ENCODE data around the gene PLAA.

The PLAA gene

DNA sequence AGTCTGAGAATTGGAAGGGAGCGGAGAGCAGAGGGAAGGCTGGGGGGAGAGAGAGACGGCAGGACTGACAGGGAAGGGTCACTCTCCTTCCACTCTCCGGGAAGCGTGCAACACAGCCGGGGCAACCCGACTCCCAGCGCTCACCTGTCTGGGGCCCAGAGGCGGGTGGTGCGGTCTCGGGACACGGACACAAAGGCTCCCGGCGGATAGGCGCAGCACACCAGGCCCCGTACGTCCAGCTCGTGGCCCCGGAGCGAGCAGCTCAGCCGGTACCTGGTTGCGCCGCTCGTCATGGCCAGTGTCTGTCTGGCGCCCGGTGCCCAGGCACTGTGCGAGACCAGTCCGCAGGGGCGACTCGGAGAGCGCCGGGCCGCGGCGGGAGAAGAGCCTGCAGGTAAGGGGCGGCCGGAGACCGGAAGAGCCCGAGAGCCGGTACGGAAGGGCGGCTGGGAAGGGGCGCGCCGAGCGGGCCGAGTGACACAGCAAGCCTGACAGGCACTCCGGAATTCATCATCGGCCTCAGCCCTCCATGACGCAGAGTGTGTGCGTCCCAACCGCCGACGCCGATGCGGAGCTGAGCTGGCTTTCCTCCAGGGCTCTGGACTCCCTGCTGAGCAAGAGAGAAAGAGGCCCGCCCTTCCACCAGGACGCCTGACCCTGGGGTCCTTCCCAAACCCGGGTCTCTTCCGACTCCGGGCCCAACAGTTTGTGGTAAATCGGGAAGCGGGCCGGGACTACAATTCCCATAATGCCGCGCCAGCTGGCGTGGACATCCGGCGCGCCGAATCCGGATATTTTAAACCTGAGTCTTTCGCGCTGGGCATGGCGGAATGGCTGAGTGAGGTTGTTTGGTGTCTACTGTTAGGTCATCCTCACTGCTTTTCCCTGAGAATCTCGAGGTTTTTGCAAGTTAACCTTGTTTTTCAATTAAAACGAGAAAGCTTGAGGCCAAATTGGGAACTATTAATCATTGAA, at the start of gene PLAA:
PLAA (minus strand) TSS at position 490 of the 975 bp plus-strand sequence; CDS start at position 293, 197 bp downstream.
- peak; percentile 93 for DNase-seq (ENCODE audit: low spot score)

DNA sequence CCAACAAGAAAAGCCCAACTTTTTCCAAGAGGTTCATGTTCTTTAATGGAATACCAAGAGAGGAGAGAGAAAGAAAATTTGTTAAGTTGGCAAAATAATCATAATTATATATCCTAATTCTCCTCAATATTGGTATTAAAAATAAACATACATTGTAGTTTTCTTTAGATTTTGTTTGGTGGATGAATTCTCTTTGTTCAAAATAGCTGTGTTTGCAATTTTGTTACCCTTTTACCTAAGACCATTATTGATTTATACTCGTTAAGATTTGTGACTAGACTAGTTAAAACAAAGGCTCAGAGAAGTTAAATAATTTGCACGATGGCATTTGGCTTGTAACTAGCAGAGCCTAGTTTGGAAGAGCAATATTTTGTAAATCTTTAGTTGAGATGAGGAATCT, 48.8 kb upstream of the PLAA start:
- no peak for DNase-seq (ENCODE audit: low spot score)

- DNase-seq (ENCODE audit: low spot score) = no peak
These were observed 36.3 kb upstream of the PLAA start for GRCh38 chr9:26983340-26983739.

DNA sequence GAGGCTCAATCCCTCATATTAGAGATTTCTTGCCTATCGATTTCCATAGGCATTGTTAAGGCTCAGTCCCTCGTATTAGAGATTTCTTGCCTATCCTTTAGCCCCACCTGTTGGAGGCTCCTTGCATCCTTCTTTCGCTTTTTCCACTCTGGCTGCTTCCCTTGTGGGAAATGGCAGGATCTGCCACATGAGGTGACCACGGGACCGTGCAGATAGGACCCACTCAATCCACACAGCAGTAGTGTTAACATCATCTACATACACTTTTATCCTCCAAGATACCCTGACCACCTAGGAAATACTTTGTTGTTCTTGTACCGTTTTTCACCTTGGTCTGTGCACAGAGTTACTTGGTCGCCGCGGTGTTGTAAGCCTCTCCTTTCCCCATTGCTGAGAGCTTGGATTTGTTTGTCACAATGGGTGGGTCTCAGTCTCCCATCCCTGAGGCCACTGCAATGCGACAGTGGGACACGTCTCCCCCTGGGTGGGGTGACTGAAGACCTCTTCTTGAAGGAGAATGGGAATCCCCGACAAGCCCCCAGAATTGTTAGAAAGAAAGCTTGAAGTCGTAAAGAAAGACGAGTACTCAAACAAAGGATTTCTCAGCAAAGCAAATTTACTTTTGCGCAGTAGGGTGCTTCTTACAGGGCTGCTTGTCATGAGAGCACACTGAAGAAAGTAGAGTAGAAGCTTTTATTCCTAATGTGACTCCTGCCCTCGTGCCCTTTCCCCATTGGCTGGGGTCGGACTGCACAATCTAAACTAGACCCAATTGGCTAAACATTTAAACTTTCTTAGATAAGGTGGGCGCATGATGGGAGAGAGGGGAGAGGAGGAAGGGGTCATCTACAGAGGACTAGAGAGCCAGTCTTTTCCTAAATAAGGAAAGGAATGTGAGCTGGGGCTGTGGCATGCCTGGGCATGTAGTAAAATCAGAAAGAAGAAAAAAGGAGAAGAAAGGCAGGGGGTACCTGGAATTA, 29.0 kb upstream of the PLAA start:
- peak; percentile 38 for DNase-seq (ENCODE audit: low spot score)

GRCh38 chr9:26974927-26975326, 27.9 kb upstream of the PLAA start:
- no peak for DNase-seq (ENCODE audit: low spot score)

- DNase-seq (ENCODE audit: low spot score) = no peak
These were observed 26.9 kb upstream of the PLAA start for GRCh38 chr9:26973989-26974388.

DNA sequence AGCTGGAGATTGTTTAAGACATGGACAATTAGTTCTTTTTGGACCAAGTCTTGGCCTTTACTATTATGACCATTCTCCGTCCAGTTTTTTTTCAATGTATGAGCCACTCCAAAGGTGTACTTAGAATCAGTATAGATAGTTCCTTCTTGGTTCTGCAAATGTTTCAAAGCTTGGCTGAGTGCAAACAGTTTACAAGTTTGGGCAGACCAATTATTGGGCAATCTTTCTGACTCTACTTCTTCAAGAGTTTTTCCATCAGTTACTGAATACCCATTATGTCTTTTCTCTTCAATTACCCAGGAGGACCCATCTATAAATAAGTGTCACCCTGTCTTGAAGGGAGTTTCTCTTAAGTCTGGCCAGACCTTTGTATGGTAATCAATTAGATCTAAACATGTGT, 24.7 kb upstream of the PLAA start:
- no peak for DNase-seq (ENCODE audit: low spot score)

DNA sequence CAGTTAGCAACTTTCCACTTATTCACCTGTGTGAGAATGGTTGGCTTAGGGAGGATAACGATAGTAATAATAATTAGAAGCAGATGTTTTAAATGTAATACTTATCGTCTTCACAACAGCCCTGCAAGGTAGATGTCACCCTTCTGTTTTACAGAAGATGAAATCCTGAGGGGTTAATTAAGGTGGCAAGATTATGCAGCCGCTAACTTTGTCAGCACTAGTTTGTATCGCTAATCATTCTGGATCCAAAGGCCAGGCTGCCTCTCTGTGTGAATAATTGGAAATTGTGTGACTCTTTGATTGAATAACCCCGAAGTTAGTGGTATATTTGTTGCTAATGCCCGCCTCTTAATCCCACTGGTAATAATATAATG, 9.8 kb upstream of the PLAA start:
- DNase-seq (ENCODE audit: low spot score) = no peak

DNA sequence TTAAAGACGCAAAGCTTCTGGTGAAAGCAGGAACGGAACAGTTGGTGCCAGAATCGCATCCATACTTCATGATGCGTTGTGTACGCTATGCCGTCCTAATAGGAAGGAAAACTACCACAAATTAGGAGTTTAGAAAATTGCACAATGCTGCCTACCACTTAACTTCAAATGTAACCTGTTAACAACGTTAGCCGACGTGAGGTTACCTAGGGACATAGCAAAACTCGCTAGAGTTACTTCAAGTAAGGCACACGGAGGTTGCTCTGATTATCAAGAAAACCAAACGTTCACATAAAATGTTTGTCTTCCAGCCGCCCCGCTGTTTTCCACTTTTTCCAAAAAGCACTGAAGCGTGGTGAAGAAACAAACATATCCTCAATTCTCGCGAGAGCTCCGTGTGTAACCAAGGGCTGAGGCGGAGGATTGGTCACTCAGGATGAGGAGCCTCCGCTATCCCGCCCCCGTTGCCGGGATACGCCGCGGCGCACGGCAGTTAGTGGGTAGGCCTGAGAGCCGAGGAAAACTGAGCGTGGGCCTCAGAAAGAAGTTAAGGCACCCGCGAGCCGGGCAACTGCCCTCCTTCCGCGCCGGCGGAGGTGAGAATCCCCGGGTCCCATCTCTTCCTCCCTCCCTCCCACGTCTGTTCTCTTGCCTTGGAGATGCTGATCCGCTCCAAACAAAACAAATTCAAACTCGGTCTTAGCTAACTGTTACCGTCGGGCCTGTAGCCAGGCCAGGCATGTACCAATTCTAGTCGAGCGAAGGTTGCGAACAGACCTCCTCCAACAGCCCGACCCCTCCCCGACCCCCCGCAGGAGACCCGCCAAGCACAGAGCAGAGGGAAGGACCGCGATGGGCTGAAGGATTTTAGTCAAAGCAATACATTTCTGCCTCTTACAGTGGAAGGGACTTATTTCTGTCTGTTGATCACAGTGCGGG, 9.1 kb upstream of the PLAA start, which contains the start of gene IFT74:
IFT74 (plus strand) TSS at position 492 of the 939 bp plus-strand sequence. CDS start 5,556 bp downstream, outside the sequence.
- peak; percentile 100 for DNase-seq (ENCODE audit: low spot score)

DNA sequence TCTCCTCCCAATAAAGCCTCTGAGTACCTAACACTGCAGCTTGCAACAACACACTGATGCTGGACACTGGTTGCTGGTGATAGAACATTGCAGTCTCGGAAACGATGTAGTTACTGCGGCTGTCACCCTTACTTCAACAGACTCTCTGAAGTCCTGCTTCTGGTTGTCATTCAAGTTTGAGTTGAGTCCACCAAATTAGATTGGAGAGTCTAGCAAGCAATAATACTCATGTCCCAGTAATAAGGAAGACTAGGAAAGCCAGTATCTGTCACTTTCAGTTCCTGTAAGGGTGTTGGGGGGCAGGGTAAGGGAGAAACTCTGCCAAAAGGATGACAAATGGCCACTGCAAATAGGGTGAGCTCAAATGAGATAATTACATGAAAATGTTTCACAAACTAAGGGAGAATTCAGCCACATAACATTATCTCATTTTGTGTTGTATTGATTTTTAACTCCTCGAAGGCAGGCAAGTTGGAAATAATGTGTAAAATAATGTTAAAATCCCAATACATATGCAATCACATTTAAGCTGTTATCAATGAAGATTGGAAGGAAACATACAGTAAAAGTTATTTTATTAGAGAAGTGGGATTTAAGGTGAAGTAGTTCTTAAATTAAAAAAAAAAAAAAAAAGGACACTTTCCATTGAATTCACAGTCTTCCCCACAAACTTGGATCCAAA, 8.3 kb upstream of the PLAA start:
- DNase-seq (ENCODE audit: low spot score) = peak; percentile 28

DNA sequence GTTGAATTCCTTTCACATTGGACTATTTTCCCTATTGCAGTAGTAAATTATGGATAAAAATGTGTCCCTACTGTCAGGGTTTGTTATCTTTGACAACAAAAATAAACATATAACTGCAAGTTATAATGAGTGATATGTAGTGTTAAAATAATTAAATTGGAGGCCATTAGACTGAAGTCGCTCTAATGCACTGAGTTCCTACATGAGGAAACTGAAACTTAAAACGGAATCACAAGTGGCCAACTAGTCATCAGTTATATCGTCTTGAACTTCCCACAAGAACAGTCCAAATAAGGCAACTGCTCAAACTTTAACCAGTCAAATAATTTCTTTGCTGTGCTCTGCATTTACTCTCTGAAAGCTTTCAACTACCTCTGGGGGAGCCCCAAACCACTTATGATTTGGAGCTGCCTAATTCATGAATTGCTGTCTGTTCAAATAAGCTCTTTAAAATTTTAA, 7.0 kb upstream of the PLAA start:
- DNase-seq (ENCODE audit: low spot score) = no peak

DNA sequence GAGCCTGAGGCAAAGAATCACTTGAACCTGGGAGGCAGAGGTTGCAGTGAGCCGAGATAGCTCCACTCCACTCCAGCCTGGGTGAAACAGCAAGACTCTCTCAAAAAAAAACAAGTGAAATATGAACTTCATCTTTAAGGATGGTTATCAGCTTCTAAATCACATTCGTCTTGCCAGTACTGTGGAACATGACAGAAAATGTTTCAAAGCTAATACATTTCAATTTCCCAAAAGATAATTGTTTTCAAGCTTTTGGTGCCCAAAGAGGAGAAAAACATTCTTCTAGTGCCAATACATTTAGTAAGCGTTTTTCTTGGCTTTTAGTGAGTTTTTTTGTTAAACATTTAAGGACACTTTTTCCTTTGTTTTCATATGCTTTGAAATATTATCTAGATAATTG, 4.8 kb upstream of the PLAA start:
- no peak for DNase-seq (ENCODE audit: low spot score)

DNA sequence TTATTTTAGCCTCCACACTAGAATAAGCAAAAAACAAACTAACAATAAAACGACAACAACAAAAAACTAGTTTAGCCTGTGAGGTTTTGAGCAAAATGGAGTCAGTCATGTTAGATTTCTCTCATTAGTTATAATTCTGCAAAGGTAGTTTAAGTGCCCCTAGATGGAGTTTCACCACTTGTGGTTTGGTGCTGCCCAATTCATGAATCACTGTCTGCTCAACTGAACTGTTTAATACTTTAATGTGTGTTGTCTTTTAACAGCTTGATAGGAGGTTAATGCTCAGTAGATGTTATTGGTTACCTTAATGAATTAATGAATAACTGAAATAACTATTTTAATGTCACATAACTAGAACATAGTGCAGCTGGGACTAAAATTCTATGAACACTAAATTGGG, 3.5 kb upstream of the PLAA start:
- DNase-seq (ENCODE audit: low spot score) = no peak

- no peak for DNase-seq (ENCODE audit: low spot score)
These were observed 2.6 kb upstream of the PLAA start for GRCh38 chr9:26949637-26950069.

DNA sequence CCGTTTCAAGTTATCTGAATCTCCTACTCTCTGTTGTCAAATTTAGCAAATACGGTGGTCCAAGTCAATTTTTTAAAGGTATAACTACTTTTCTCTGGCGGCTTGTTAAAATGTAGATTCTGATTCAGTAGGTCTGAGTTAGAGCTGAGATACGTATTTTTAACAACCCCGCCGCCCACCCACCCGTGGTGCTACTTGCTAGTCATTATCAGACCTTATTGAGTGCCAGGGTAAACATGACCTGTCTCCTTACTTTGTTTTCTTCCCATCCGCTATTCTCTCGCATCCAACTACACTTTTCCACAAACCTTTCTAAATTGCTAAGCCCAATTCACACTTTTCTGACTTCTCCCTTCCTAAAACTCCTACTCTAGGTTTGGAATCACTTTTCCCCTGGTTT, 694 bp upstream of the PLAA start:
- no peak for DNase-seq (ENCODE audit: low spot score)

DNA sequence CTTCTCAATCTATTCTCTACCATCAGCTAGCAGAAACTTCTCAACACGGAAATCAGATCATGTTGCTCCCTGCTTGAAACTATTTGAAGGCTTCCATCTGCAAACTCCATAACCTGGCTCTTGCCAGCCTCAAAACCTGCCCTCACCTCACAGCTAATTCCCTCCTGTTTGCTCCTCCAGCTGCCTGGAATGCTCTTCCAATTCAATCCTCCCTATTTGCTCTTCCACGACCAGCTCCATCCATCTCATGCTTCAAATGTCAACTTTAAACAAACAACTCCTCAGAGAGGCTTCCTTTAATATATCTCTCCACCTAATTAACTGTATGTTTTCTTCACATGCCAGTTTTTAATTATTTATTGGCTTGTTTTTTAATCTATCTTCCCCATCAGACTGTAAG, 1.5 kb downstream of the PLAA start:
- no peak for DNase-seq (ENCODE audit: low spot score)

- no peak for DNase-seq (ENCODE audit: low spot score)
These were observed 6.3 kb downstream of the PLAA start for GRCh38 chr9:26940779-26941178.

DNA sequence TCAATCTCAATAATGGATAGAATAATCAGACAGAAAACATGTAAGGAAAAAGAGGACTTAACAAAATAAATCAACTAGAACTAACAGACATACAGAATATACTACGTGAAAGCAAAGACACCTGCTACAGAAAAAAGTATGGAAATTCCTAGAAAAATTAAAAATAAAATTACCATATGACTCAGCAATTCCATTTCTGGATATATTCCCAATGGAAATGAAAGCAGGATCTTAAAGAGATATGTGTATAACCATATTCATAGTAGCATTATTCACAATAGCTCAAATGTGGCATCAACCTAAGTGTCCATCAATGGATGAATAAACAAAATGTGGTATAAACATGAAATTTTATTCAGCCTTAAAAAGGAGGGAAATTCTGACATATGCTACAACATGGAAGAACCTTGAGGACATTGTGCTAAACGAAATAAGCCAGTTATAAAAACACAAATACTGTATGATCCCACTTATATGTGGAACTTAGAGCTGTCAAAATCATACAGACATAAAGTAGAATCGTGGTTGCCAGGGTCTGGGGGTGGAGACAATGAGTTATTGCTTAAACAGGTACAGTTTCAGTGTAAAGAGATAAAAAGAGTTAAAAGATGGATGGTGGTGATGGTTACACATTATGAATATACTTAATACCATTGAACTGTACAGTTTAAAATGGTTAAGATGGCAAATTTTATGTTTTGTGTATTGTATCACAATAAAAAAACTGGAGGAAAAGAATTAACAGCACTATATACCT, 6.9 kb downstream of the PLAA start:
- no peak for DNase-seq (ENCODE audit: low spot score)

GRCh38 chr9:26937816-26938371, 9.1 kb downstream of the PLAA start:
- DNase-seq (ENCODE audit: low spot score) = no peak

DNA sequence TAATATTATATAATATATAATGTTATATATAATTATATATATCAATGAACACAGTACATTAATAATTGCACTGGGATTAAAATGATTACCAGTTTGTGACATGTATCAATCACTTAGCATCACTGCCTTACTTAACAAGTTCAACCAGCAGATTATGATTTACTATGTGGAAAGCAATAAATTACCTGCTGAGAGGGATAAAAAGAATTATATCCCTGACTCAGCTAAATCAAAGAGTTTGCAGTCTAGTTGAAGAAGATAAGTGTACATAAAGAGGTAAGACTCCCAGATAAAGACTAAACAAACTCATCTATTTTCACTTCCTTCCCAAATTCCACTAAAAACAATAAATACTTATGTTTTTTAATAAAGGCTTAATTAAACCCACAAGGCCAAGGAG, 11.2 kb downstream of the PLAA start:
- DNase-seq (ENCODE audit: low spot score) = no peak

Measured in AG08395 (cell line).